ENCODE measurements around the gene CBL.

GRCh38 chr11:119223856-119224255 lies 17.7 kb downstream of the CBL start:
- TF ChIP-seq CTCF (IDR thresholded peaks at IDR 0.05) (no peak), POLR2A (IDR thresholded peaks at IDR 0.05) (no peak)
